Right hindlimb (tissue), 1 donor: ENCODE measurements around the gene SYNE3.

Experiments
- DNase-seq: peaks from one replicate; pipeline ENCODE4 v3.0.0-alpha.2; 2018

The SYNE3 gene

GRCh38 chr14:95469134-95469481, 47.3 kb downstream of the SYNE3 start:
- no peak for DNase-seq

- DNase-seq, result peak; percentile 53
These were observed 47.9 kb downstream of the SYNE3 start for GRCh38 chr14:95468448-95469133.

GRCh38 chr14:95467657-95468056, 48.8 kb downstream of the SYNE3 start:
- DNase-seq, result no peak

GRCh38 chr14:95467232-95467631, 49.2 kb downstream of the SYNE3 start:
- no peak for DNase-seq
